Lower lobe of right lung (tissue), 1 donor: ENCODE results near the gene TPRN. TPM values are rescaled to one million over a fixed set of nuclear protein-coding genes. Genes with fewer than 3 reads are reported as not detected.

Experiments
- microRNA-seq: library from miRNA; unstranded; fragments of <30 nt; microRNA quantifications from one replicate; pipeline ENCODE4 v1.2.0, GENCODE V29; 2020; ENCODE audit warnings: borderline number of aligned reads
- total RNA-seq: library from RNA; stranded (reverse); fragmentation: NEBNext Ultra II Directional; extraction: Animal tissue kit (Norgen Biotek cat#: 25700); gene quantifications from one replicate; pipeline ENCODE4 v1.2.1, GENCODE V29; 2021
- donor health status: DM: no; HTN: yes; CAD: no; lungs with severe emphysema.

The TPRN gene
- total RNA-seq, 1 donor from 2014 or later, result 17.8 TPM

Small RNA genes lying within 50 kb of the gene (microRNA-seq; reads per million reads assigned to microRNA genes)
- not detected for gene MIR3621

Other genes starting within 250 kb of the TPRN start
- gene LCN12, start 248.5 kb downstream of the TPRN start, total RNA-seq, result 1.9 TPM
- 225 TPM for gene PTGDS, start 223.2 kb downstream of the TPRN start, total RNA-seq
- 1.9 TPM for gene LCNL1, start 217.7 kb downstream of the TPRN start, total RNA-seq
- 45.1 TPM for gene PAXX, start 208.3 kb downstream of the TPRN start, total RNA-seq
- gene CLIC3, start 204.2 kb downstream of the TPRN start, total RNA-seq, result 49.3 TPM
- 45.0 TPM for gene ABCA2, start 172.5 kb downstream of the TPRN start, total RNA-seq
- gene FUT7, start 168.7 kb downstream of the TPRN start, total RNA-seq, result 1.1 TPM
- gene NPDC1, start 154.6 kb downstream of the TPRN start, total RNA-seq, result 124 TPM
- gene ENTPD2, start 146.7 kb downstream of the TPRN start, total RNA-seq, result 0.62 TPM
- gene SAPCD2, start 130.2 kb downstream of the TPRN start, total RNA-seq, result 0.86 TPM
- 29.7 TPM for gene UAP1L1, start 123.2 kb downstream of the TPRN start, total RNA-seq
- 41.9 TPM for gene MAN1B1, start 113.8 kb downstream of the TPRN start, total RNA-seq
- 190 TPM for gene DPP7, start 86.0 kb downstream of the TPRN start, total RNA-seq
- 0.92 TPM for gene GRIN1, start 61.6 kb downstream of the TPRN start, total RNA-seq
- gene LRRC26, start 30.7 kb downstream of the TPRN start, total RNA-seq, result 1.0 TPM
- not detected for gene TMEM210, start 28.7 kb downstream of the TPRN start, total RNA-seq
- 58.2 TPM for gene ANAPC2, start 12.2 kb downstream of the TPRN start, total RNA-seq
- gene SSNA1, start 12.1 kb downstream of the TPRN start, total RNA-seq, result 57.6 TPM
- gene TMEM203, start 4.9 kb upstream of the TPRN start, total RNA-seq, result 26.6 TPM
- 15.6 TPM for gene NDOR1, start 5.0 kb upstream of the TPRN start, total RNA-seq
- gene RNF208, start 21.5 kb upstream of the TPRN start, total RNA-seq, result 5.8 TPM
- gene CYSRT1, start 24.4 kb upstream of the TPRN start, total RNA-seq, result 0.59 TPM
- gene RNF224, start 26.8 kb upstream of the TPRN start, total RNA-seq, result 0.21 TPM
- gene SLC34A3, start 30.2 kb upstream of the TPRN start, total RNA-seq, result not detected
- gene TUBB4B, start 40.5 kb upstream of the TPRN start, total RNA-seq, result 208 TPM
- gene STPG3, start 50.5 kb upstream of the TPRN start, total RNA-seq, result 0.38 TPM
- gene NELFB, start 54.6 kb upstream of the TPRN start, total RNA-seq, result 44.7 TPM
- 27.2 TPM for gene TOR4A, start 77.0 kb upstream of the TPRN start, total RNA-seq
- gene NRARP, start 101.5 kb upstream of the TPRN start, total RNA-seq, result 6.5 TPM
- gene EXD3, start 222.4 kb upstream of the TPRN start, total RNA-seq, result 25.2 TPM
- gene NOXA1, start 222.7 kb upstream of the TPRN start, total RNA-seq, result 6.9 TPM
- 0.15 TPM for gene ENTPD8, start 240.6 kb upstream of the TPRN start, total RNA-seq